ENCODE results near the gene MTCL1. TPM values are rescaled to one million over a fixed set of nuclear protein-coding genes. Genes with fewer than 3 reads are reported as not detected.

The MTCL1 gene
- total and polyA plus RNA-seq, 2 donors (not counting 1 experiment from before 2014, with no cell fraction given): 35.0 to 56.0 TPM

GRCh38 chr18:8831531-8831930 lies 126.2 kb downstream of the MTCL1 start:
- DNase-seq (ENCODE audit: low read depth in 2 of 2): no peak
- Histone ChIP-seq H3K4me2 (ENCODE audit: extremely low read depth, insufficient read depth, low read length) (no peak overlapping the region), H3K79me2 (ENCODE audit: control insufficient read depth, insufficient read depth, low read length) (no peaks in the 10 kb centered on the region), H3K9me3 (ENCODE audit: control insufficient read depth, insufficient read depth, low read depth, low read length) (no peaks in the 10 kb centered on the region), H3K4me3 (replicated peaks in 1 of 4; ENCODE audit: control extremely low read depth in 1 of 4, insufficient read depth in 1 of 4, low read depth in 3 of 4, low read length in 4 of 4) (no peak overlapping the region), H2AFZ (ENCODE audit: low read length) (no peak overlapping the region), H3K4me1 (ENCODE audit: control insufficient read depth, extremely low read depth, insufficient read depth, low read length) (no peaks in the 10 kb centered on the region), H3K9ac (ENCODE audit: insufficient read depth, low read length) (no peak overlapping the region), H3K27ac (ENCODE audit: insufficient read depth, low read length) (no peak overlapping the region), H3K36me3 (ENCODE audit: control insufficient read depth, insufficient read depth, low read length) (peaks cover 6% of the 10 kb centered on the region), H3K27me3 (ENCODE audit: control insufficient read depth, insufficient read depth, low read length) (no peaks in the 10 kb centered on the region), H4K20me1 (ENCODE audit: control insufficient read depth, extremely low read depth, insufficient read depth, low read length) (no peaks in the 10 kb centered on the region)
- TF ChIP-seq CTCF (conservative IDR thresholded peaks at IDR 0.05 in 1 of 2, IDR thresholded peaks at IDR 0.05 in 1 of 2; ENCODE audit: low read depth in 1 of 2, low read length in 2 of 2) (no peak), EZH2 (IDR thresholded peaks at IDR 0.05; ENCODE audit: low read length, missing control alignments) (no peak)

- peaks cover 2% of the 10 kb centered on the region for H3K36me3 ChIP-seq (ENCODE audit: control insufficient read depth, insufficient read depth, low read length)
- no peaks in the 10 kb centered on the region for H3K9me3 ChIP-seq (ENCODE audit: control insufficient read depth, insufficient read depth, low read depth, low read length)
- H3K27ac ChIP-seq (ENCODE audit: insufficient read depth, low read length): no peak overlapping the region
- DNase-seq (ENCODE audit: low read depth in 2 of 2): no peak
- no peaks in the 10 kb centered on the region for H3K79me2 ChIP-seq (ENCODE audit: control insufficient read depth, insufficient read depth, low read length)
- H2AFZ ChIP-seq (ENCODE audit: low read length): no peak overlapping the region
- H3K4me3 ChIP-seq (replicated peaks in 1 of 4; ENCODE audit: control extremely low read depth in 1 of 4, insufficient read depth in 1 of 4, low read depth in 3 of 4, low read length in 4 of 4): no peak overlapping the region
- no peaks in the 10 kb centered on the region for H4K20me1 ChIP-seq (ENCODE audit: control insufficient read depth, extremely low read depth, insufficient read depth, low read length)
- no peak for TF ChIP-seq CTCF (conservative IDR thresholded peaks at IDR 0.05 in 1 of 2, IDR thresholded peaks at IDR 0.05 in 1 of 2; ENCODE audit: low read depth in 1 of 2, low read length in 2 of 2)
- TF ChIP-seq EZH2 (IDR thresholded peaks at IDR 0.05; ENCODE audit: low read length, missing control alignments): no peak
- H3K27me3 ChIP-seq (ENCODE audit: control insufficient read depth, insufficient read depth, low read length): no peaks in the 10 kb centered on the region
- no peak overlapping the region for H3K4me2 ChIP-seq (ENCODE audit: extremely low read depth, insufficient read depth, low read length)
- H3K9ac ChIP-seq (ENCODE audit: insufficient read depth, low read length): no peak overlapping the region
- H3K4me1 ChIP-seq (ENCODE audit: control insufficient read depth, extremely low read depth, insufficient read depth, low read length): no peaks in the 10 kb centered on the region
These were observed 128.1 kb downstream of the MTCL1 start for GRCh38 chr18:8833480-8833879.

GRCh38 chr18:8834881-8835280 lies 129.5 kb downstream of the MTCL1 start:
- no peaks in the 10 kb centered on the region for H3K4me1 ChIP-seq (ENCODE audit: control insufficient read depth, extremely low read depth, insufficient read depth, low read length)
- H3K9ac ChIP-seq (ENCODE audit: insufficient read depth, low read length): no peak overlapping the region
- TF ChIP-seq CTCF (conservative IDR thresholded peaks at IDR 0.05 in 1 of 2, IDR thresholded peaks at IDR 0.05 in 1 of 2; ENCODE audit: low read depth in 1 of 2, low read length in 2 of 2) (no peak), EZH2 (IDR thresholded peaks at IDR 0.05; ENCODE audit: low read length, missing control alignments) (no peak)
- H4K20me1 ChIP-seq (ENCODE audit: control insufficient read depth, extremely low read depth, insufficient read depth, low read length): no peaks in the 10 kb centered on the region
- H3K27ac ChIP-seq (ENCODE audit: insufficient read depth, low read length): no peak overlapping the region
- no peak overlapping the region for H3K4me2 ChIP-seq (ENCODE audit: extremely low read depth, insufficient read depth, low read length)
- no peaks in the 10 kb centered on the region for H3K27me3 ChIP-seq (ENCODE audit: control insufficient read depth, insufficient read depth, low read length)
- no peak overlapping the region for H2AFZ ChIP-seq (ENCODE audit: low read length)
- H3K9me3 ChIP-seq (ENCODE audit: control insufficient read depth, insufficient read depth, low read depth, low read length): no peaks in the 10 kb centered on the region
- H3K4me3 ChIP-seq (replicated peaks in 1 of 4; ENCODE audit: control extremely low read depth in 1 of 4, insufficient read depth in 1 of 4, low read depth in 3 of 4, low read length in 4 of 4): no peak overlapping the region
- peaks cover 2% of the 10 kb centered on the region for H3K36me3 ChIP-seq (ENCODE audit: control insufficient read depth, insufficient read depth, low read length)
- H3K79me2 ChIP-seq (ENCODE audit: control insufficient read depth, insufficient read depth, low read length): no peaks in the 10 kb centered on the region
- DNase-seq (ENCODE audit: low read depth in 2 of 2): no peak
